Posterior vena cava (tissue), 2 donors: Measurements from ENCODE around the gene SH3RF3. TPM values are rescaled to one million over a fixed set of nuclear protein-coding genes. Genes with fewer than 3 reads are reported as not detected.

Experiments used
- DNase-seq: peaks from one replicate; pipeline ENCODE4 v3.0.0-alpha.2; 2020; ENCODE audit warnings: low spot score
- intact Hi-C, 2 donors: fragments of 100-400 bp; cut with DNase I; formaldehyde crosslinking; loops; one replicate each; pipeline versions ENCODE4 v1.14.1 to v1.14.2; 2022 to 2023
- total RNA-seq, 2 donors: library from RNA; stranded (reverse); fragmentation: NEBNext Ultra II Directional; extraction: Animal tissue kit (Norgen Biotek cat#: 25700); gene quantifications; one replicate each; pipeline ENCODE4 v1.2.1, GENCODE V29; 2021
- donor health status: DM: yes; HTN: yes; CAD: no.
- donor health status: DM: yes; HTN: yes; CAD: no.

SH3RF3 gene
- total RNA-seq, 2 donors from 2014 or later, result 10.1 to 14.1 TPM

DNA sequence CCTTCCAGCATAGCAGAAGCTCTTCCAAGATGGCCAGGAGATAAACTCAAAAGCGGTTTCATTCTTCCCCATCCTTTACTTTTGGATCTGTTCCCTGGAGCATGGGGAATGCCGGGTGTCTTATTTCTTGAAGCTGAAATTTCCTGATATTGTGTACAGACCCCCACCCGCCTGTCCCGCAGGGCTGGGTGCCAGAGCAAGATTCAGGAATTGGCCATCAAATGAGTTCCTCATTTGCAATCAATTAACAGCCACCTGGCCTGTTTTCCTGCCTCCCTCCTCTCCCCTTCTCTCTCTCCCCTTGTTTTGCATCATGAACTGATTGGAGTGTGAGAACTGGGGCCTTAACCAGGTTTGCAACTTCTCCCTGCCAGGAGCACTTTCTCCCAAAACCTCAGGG lies 202.1 kb downstream of the SH3RF3 start:
- intact Hi-C loops, result no loop called here

DNA sequence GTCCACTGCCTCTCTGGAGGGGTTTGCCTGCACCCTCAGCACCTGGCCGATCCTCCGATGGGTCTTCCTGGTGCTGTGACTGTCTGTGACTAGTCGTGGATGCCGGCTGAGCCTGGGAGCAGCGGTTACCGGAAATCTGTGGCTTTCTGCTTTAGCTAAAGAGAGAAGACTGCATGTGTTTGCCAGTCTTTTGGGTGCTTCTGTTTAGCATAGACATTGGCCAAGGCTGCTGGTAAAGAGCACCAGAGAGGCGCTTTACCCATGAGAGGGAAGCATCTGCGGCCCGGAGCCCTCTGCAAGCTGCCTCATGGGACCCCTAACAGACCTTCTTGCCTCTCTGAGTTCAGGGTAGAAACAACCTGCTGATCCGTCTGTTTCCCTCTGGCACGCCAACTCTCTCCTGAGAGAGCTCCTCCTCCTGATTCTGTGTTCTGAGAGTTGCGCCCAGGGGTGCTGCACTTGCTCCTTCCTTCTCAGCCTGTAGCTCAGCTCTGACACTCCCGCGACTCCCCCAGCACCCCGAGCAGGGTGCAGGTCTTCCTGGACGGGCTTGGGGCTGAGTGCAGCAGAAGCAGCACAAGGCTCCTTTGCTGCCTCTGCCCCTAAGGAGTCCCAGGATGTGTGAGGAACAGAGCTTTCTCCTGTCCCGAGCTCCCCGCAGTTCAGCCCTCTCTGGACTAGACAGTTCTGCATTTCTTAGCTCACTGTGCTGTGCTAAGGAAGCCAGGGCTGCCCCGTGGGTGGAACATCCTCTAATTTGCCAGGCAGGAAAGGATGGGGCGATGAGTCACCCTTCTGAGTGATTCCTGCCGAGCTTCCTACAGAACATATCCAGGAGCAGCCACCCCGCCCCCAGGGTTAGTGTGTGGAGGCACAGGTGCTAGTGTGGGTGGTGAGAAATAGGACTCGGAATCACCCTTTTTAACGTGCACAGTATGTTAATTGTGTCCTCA lies 203.2 kb downstream of the SH3RF3 start:
- intact Hi-C loops, result no loop called here
- peak; percentile 95 for DNase-seq

More for the DNA sequence above, 202.1 kb downstream of the SH3RF3 start:
- DNase-seq, result no peak

GRCh38 chr2:109332880-109333279 lies 203.9 kb downstream of the SH3RF3 start:
- intact Hi-C loops, result no loop called here

GRCh38 chr2:109333414-109334210 lies 204.6 kb downstream of the SH3RF3 start:
- intact Hi-C loops, result no loop called here
- DNase-seq, result no peak

More at GRCh38 chr2:109332880-109333279, 203.9 kb downstream of the SH3RF3 start:
- no peak for DNase-seq

DNA sequence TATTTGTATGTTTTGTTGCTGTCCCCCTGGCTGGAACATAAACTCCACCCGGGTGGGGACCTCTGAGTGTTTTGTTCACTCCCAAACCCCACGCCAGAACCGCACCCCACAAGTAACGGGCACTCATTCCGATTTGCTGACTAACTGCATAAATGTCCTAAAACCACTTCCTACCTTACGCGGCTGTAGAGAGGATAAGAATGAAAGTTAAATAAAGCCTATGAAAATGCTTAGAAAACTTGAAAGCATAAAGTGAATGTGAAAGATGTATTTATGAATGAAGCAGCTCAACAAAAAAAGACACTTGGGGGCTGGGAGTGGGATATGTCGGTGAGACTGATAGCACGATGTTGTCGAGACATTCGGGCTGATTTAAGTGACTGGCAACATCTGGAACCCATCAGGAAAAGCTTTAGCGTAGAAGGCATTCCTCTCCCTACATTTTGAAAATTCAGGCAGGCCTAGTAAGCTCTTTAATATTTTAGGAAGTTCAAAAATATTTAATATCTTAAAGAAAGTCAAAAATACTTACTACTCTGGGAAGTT lies 206.7 kb downstream of the SH3RF3 start:
- no peak for DNase-seq
- intact Hi-C loops, result no loop called here

DNA sequence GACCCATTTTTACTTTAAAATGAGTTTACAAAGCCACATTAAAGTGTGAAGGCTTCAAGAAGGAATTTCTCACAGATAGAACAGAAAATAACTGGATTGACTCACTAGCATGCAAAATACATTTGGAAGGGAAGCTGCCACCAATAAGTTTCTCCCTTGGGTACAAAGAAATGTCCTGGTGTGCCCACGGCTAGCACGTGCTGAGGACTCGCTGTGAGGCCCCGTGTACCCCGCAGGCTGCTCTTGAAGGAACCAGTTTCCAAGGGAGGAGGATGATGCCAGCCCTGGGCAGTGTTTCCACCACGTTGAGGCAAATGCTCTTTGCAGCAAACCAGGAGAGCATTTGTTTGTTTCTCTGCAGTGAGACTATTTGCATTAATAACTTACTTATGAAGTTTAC lies 207.3 kb downstream of the SH3RF3 start:
- intact Hi-C loops, result no loop called here
- DNase-seq, result no peak

GRCh38 chr2:109337221-109337620 lies 208.2 kb downstream of the SH3RF3 start:
- no peak for DNase-seq
- intact Hi-C loops, result no loop called here

- DNase-seq, result no peak
- intact Hi-C loops, result no loop called here
These were observed 210.5 kb downstream of the SH3RF3 start for GRCh38 chr2:109339519-109339966.

GRCh38 chr2:109340381-109340780 lies 211.4 kb downstream of the SH3RF3 start:
- intact Hi-C loops, result no loop called here
- no peak for DNase-seq

- intact Hi-C loops, result no loop called here
- no peak for DNase-seq
These were observed 212.6 kb downstream of the SH3RF3 start for GRCh38 chr2:109341355-109342255.

- no peak for DNase-seq
- intact Hi-C loops, result no loop called here
These were observed 213.3 kb downstream of the SH3RF3 start for GRCh38 chr2:109342256-109342850.

DNA sequence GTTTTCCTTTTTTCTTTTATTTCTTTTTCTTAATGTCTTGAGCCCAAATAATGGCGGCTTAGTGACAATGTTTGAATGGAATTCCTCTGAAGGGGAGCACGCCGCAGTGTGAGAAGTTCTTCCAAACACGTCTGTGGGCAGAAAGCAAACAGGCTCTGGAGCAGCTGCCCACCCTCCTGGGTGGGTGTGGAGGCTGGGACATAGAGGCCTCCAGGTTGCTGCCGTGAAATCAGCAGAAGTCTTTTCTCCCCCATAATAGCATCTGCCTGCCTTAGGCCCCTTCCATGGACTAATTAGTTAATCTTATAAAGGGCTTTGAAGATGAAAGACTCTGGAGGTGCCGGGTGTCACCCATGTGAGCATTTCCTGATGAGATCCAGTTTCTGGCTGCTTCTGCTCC lies 213.9 kb downstream of the SH3RF3 start:
- intact Hi-C loops, result no loop called here

GRCh38 chr2:109343460-109343859 lies 214.5 kb downstream of the SH3RF3 start:
- intact Hi-C loops, result no loop called here
- DNase-seq, result no peak

More for the DNA sequence above, 213.9 kb downstream of the SH3RF3 start:
- DNase-seq, result no peak

DNA sequence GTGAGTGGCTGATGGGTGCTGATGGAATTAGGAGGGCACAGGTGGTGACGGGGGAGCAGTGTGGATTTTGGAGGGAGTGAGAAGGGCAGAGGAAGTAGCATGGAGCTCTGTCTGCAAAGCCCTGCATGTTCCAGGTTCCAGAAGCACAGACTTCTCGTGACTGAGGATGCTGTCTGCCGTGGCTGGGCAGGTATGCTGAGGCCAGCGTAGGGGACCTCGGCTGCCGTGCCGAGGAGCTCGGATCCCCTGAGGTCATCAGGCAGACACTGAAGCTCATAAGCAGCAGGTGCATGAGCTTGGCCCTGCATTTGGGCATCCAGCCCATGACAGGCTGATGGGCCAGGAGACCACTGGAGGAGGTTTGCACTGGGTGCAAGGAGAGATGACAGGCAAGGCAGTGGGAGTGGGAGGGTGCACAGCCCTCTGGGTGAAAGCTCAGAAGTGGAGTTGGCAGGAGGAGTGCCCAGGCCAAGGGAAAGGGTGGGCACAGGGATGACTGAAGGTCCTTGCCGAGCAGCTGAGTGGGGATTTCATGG lies 215.3 kb downstream of the SH3RF3 start:
- intact Hi-C loops, result no loop called here
- no peak for DNase-seq

DNA sequence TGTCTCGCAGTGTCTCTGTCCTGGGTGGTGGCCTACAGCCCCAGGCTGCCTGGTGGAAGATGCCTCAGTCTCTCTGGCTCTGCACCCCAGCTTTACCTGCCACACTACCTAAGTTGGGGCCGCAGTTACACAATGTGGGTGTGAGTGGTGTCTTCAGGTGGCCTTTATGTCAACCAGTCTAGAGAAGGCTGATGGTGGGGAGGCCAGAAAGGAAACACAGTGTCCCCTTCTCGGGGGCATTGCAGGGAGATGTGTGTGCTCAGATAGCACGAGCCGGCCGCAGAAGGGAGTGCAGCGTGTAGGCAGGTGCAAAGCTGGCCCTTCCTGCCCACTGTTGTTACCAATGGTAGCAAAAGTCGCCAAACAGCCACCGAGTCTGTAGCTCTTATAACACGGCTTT lies 216.1 kb downstream of the SH3RF3 start:
- DNase-seq, result no peak
- intact Hi-C loops, result no loop called here

- intact Hi-C loops, result no loop called here
- DNase-seq, result no peak
These were observed 216.9 kb downstream of the SH3RF3 start for GRCh38 chr2:109345653-109346480.

DNA sequence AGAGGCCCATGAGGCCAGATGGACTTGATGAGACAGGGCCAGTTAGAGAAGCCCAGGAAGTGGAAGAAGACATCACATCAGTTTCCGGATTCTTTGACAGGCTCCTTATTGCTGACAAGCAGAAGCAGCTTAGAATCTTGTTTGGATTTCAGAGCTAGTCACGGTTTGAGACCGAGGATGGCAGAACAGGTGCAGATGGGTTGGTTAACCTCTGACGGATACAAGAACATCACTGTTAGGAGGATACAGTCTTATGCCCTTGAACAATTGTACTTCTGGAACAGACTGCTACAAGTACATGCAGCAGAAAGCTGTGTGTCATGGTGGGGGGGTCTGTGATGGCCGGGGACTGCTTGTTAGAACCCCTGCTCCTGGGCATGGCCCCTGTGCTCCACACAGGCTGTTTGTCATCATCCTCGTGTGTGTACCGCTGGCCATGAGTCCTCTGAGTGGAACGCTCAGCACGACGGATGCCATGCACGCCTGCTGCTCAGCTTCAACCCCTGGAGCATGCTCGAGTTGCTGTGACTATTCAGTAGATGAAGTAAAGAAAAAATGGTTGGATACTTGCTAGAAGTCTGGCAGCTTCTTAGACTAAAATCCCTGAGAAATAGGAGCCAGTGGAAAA lies 217.7 kb downstream of the SH3RF3 start:
- no peak for DNase-seq
- intact Hi-C loops, result no loop called here
